ENCODE data around the gene FBXL4. TPM values are rescaled to one million over a fixed set of nuclear protein-coding genes. Genes with fewer than 3 reads are reported as not detected.

FBXL4 gene
- total RNA-seq, 1 donor from 2014 or later: 18.3 TPM

GRCh38 chr6:98880486-98880885 is 67.3 kb downstream of the FBXL4 start:
- no peaks in the 10 kb centered on the region for H3K27me3 Mint-ChIP-seq
- peaks cover 4% of the 10 kb centered on the region for H3K36me3 Mint-ChIP-seq
- DNase-seq (ENCODE audit: extremely low spot score, unreplicated experiment): no peak
- TF ChIP-seq, protein P1, sequence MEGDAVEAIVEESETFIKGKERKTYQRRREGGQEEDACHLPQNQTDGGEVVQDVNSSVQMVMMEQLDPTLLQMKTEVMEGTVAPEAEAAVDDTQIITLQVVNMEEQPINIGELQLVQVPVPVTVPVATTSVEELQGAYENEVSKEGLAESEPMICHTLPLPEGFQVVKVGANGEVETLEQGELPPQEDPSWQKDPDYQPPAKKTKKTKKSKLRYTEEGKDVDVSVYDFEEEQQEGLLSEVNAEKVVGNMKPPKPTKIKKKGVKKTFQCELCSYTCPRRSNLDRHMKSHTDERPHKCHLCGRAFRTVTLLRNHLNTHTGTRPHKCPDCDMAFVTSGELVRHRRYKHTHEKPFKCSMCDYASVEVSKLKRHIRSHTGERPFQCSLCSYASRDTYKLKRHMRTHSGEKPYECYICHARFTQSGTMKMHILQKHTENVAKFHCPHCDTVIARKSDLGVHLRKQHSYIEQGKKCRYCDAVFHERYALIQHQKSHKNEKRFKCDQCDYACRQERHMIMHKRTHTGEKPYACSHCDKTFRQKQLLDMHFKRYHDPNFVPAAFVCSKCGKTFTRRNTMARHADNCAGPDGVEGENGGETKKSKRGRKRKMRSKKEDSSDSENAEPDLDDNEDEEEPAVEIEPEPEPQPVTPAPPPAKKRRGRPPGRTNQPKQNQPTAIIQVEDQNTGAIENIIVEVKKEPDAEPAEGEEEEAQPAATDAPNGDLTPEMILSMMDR (conservative IDR thresholded peaks at IDR 0.05): no peak
- H3K27ac Mint-ChIP-seq: peak overlapping the region; percentile 7
- H3K4me1 Mint-ChIP-seq (ENCODE audit: unreplicated experiment): no peaks in the 10 kb centered on the region
- no peak overlapping the region for H3K4me3 Mint-ChIP-seq
- no peaks in the 10 kb centered on the region for H3K9me3 Mint-ChIP-seq

DNA sequence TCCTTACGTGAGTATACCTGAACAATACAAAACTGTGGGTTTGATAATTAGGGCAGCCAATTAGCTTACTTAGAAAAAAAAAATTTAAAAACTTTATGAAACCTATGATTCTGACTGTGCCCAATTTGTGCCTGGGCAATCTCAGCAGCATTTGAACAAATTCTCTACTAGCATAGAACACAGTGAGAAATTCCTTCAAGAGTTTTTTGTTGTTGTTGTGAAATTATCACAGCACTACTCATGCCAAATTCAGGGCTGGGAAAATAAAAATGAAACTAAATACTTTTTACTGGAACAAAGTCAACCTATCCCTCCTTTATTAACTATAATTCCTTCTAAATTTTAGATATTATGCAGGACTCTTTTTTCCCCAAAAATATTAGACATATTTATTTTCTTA is 70.5 kb downstream of the FBXL4 start:
- TF ChIP-seq, protein P1 (conservative IDR thresholded peaks at IDR 0.05): no peak
- Mint-ChIP-seq H3K4me1 (ENCODE audit: unreplicated experiment) (no peaks in the 10 kb centered on the region), H3K27ac (no peak overlapping the region), H3K4me3 (no peak overlapping the region), H3K27me3 (no peaks in the 10 kb centered on the region), H3K9me3 (no peaks in the 10 kb centered on the region), H3K36me3 (peaks cover 4% of the 10 kb centered on the region)
- no peak for DNase-seq (ENCODE audit: extremely low spot score, unreplicated experiment)

DNA sequence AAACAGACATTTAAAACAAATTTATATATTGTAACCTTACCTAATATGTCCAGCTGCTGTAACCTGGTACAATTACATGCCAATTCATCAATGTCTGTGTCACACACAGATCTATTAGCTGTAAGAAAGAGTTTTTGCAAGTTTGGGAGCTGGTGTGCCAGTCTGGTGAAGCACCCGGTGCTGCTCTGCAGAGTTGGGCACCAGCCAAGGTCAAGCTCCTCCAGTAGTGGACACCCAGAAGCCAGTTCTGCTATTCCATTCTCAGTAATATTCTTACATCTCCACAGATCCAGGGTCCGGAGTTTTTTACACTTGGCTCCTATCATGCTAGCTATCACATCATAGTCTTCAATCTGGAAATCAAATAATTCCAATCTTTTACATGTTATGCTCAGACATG is 72.4 kb downstream of the FBXL4 start:
- TF ChIP-seq, protein P1 (conservative IDR thresholded peaks at IDR 0.05): no peak
- H3K9me3 Mint-ChIP-seq: no peaks in the 10 kb centered on the region
- H3K4me1 Mint-ChIP-seq (ENCODE audit: unreplicated experiment): no peaks in the 10 kb centered on the region

GRCh38 chr6:98871821-98872220 is 75.9 kb downstream of the FBXL4 start:
- no peaks in the 10 kb centered on the region for H3K4me1 Mint-ChIP-seq (ENCODE audit: unreplicated experiment)
- H3K27ac Mint-ChIP-seq: no peak overlapping the region
- H3K36me3 Mint-ChIP-seq: no peaks in the 10 kb centered on the region
- no peak overlapping the region for H3K4me3 Mint-ChIP-seq
- H3K27me3 Mint-ChIP-seq: no peaks in the 10 kb centered on the region
- TF ChIP-seq, protein P1 (conservative IDR thresholded peaks at IDR 0.05): no peak
- DNase-seq (ENCODE audit: extremely low spot score, unreplicated experiment): no peak
- H3K9me3 Mint-ChIP-seq: no peaks in the 10 kb centered on the region

More for the DNA sequence above, 72.4 kb downstream of the FBXL4 start:
- Mint-ChIP-seq H3K36me3 (peaks cover 3% of the 10 kb centered on the region), H3K27me3 (no peaks in the 10 kb centered on the region), H3K27ac (no peak overlapping the region), H3K4me3 (no peak overlapping the region)
- no peak for DNase-seq (ENCODE audit: extremely low spot score, unreplicated experiment)

GRCh38 chr6:98871057-98871456 is 76.7 kb downstream of the FBXL4 start:
- H3K27ac Mint-ChIP-seq: no peak overlapping the region

More at GRCh38 chr6:98871057-98871456, 76.7 kb downstream of the FBXL4 start:
- H3K27me3 Mint-ChIP-seq: no peaks in the 10 kb centered on the region
- no peaks in the 10 kb centered on the region for H3K9me3 Mint-ChIP-seq
- H3K4me1 Mint-ChIP-seq (ENCODE audit: unreplicated experiment): no peaks in the 10 kb centered on the region
- TF ChIP-seq, protein P1 (conservative IDR thresholded peaks at IDR 0.05): no peak
- H3K4me3 Mint-ChIP-seq: no peak overlapping the region
- DNase-seq (ENCODE audit: extremely low spot score, unreplicated experiment): no peak
- H3K36me3 Mint-ChIP-seq: peaks cover 4% of the 10 kb centered on the region
